ENCODE measurements around the gene KRT13. TPM values are rescaled to one million over a fixed set of nuclear protein-coding genes. Genes with fewer than 3 reads are reported as not detected.

KRT13 gene
- total RNA-seq, 1 experiment from 2014 or later: not detected

GRCh38 chr17:41510251-41511065 lies 5.0 kb upstream of the KRT13 start:
- Histone ChIP-seq H3K4me3 (ENCODE audit: low read depth, low read length, poor library complexity, severe bottlenecking) (no peak overlapping the region), H3K9me3 (ENCODE audit: low read depth, low read length, poor library complexity, severe bottlenecking) (no peaks in the 10 kb centered on the region), H3K27me3 (replicated peaks; ENCODE audit: insufficient read depth, low read depth, low read length, poor library complexity) (no peaks in the 10 kb centered on the region), H3K36me3 (ENCODE audit: insufficient read depth, low read length, poor library complexity, severe bottlenecking) (no peaks in the 10 kb centered on the region), H3K4me1 (ENCODE audit: insufficient read depth, low read length, poor library complexity, severe bottlenecking) (no peaks in the 10 kb centered on the region), H3K27ac (ENCODE audit: low read depth, low read length, poor library complexity, severe bottlenecking) (no peak overlapping the region)
- no peak for DNase-seq (ENCODE audit: low spot score)
- intact Hi-C loops (cut with micrococcal nuclease; ENCODE audit: unreplicated experiment): no loop called here
- ChIA-PET POLR2A (ENCODE audit: low non-redundant PET) (no interaction called here), CTCF (no interaction called here)
- BruUV-seq (replicated peaks): no TSS peak
- TF ChIP-seq EZH2 (IDR thresholded peaks at IDR 0.05; ENCODE audit: borderline replicate concordance, low read depth, low read length, poor library complexity, severe bottlenecking): no peak
- TF ChIP-seq CTCF (conservative IDR thresholded peaks at IDR 0.05; ENCODE audit: low read depth, low read length): no peak

GRCh38 chr17:41507315-41507880 lies 2.0 kb upstream of the KRT13 start:
- CTCF ChIA-PET: no interaction called here
- POLR2A ChIA-PET (ENCODE audit: low non-redundant PET): no interaction called here
- intact Hi-C loops (cut with micrococcal nuclease; ENCODE audit: unreplicated experiment): no loop called here
- no peak for TF ChIP-seq EZH2 (IDR thresholded peaks at IDR 0.05; ENCODE audit: borderline replicate concordance, low read depth, low read length, poor library complexity, severe bottlenecking)
- TF ChIP-seq CTCF (conservative IDR thresholded peaks at IDR 0.05; ENCODE audit: low read depth, low read length): no peak
- Histone ChIP-seq H3K36me3 (ENCODE audit: insufficient read depth, low read length, poor library complexity, severe bottlenecking) (no peaks in the 10 kb centered on the region), H3K27ac (ENCODE audit: low read depth, low read length, poor library complexity, severe bottlenecking) (no peak overlapping the region), H3K27me3 (replicated peaks; ENCODE audit: insufficient read depth, low read depth, low read length, poor library complexity) (no peaks in the 10 kb centered on the region), H3K9me3 (ENCODE audit: low read depth, low read length, poor library complexity, severe bottlenecking) (no peaks in the 10 kb centered on the region), H3K4me3 (ENCODE audit: low read depth, low read length, poor library complexity, severe bottlenecking) (no peak overlapping the region), H3K4me1 (ENCODE audit: insufficient read depth, low read length, poor library complexity, severe bottlenecking) (no peaks in the 10 kb centered on the region)
- DNase-seq (ENCODE audit: low spot score): no peak
- BruUV-seq (replicated peaks): no TSS peak

GRCh38 chr17:41505809-41506767 lies 676 bp upstream of the KRT13 start:
- ChIA-PET CTCF (no interaction called here), POLR2A (ENCODE audit: low non-redundant PET) (no interaction called here)
- no TSS peak for BruUV-seq (replicated peaks)

More at GRCh38 chr17:41505809-41506767, 676 bp upstream of the KRT13 start:
- H3K36me3 ChIP-seq (ENCODE audit: insufficient read depth, low read length, poor library complexity, severe bottlenecking): no peaks in the 10 kb centered on the region
- no peak overlapping the region for H3K4me3 ChIP-seq (ENCODE audit: low read depth, low read length, poor library complexity, severe bottlenecking)
- no peaks in the 10 kb centered on the region for H3K4me1 ChIP-seq (ENCODE audit: insufficient read depth, low read length, poor library complexity, severe bottlenecking)
- no peak for TF ChIP-seq EZH2 (IDR thresholded peaks at IDR 0.05; ENCODE audit: borderline replicate concordance, low read depth, low read length, poor library complexity, severe bottlenecking)
- TF ChIP-seq CTCF (conservative IDR thresholded peaks at IDR 0.05; ENCODE audit: low read depth, low read length): no peak
- no peaks in the 10 kb centered on the region for H3K27me3 ChIP-seq (replicated peaks; ENCODE audit: insufficient read depth, low read depth, low read length, poor library complexity)
- intact Hi-C loops (cut with micrococcal nuclease; ENCODE audit: unreplicated experiment): no loop called here
- H3K27ac ChIP-seq (ENCODE audit: low read depth, low read length, poor library complexity, severe bottlenecking): no peak overlapping the region
- no peaks in the 10 kb centered on the region for H3K9me3 ChIP-seq (ENCODE audit: low read depth, low read length, poor library complexity, severe bottlenecking)
- no peak for DNase-seq (ENCODE audit: low spot score)

Measured in A673 (cell line).